OCI-LY3 (cell line): ENCODE measurements around the gene ATG3.
"Not testable (repeated sequence)": the region's sequence is repeated elsewhere in the genome, so short reads cannot be mapped to it uniquely, and the experiment has no call there.

ENCODE experiments used
- H2AFZ ChIP-seq: fragments of 200-600, 300-600 bp; shearing (Covaris generic); 2 replicates; pipeline ENCODE4 v1.6.0; 2014; ENCODE audit warnings: antibody characterized with exemption, low read depth, low read length
- H3K27ac ChIP-seq: fragments of 200-600, 300-600 bp; sonication (generic); 2 replicates; pipeline ENCODE4 v1.5.1; 2014; ENCODE audit warnings: mild to moderate bottlenecking, low read length, moderate library complexity, mixed read lengths
- H3K27me3 ChIP-seq: fragments of 200-600, 300-600 bp; sonication (generic); 2 replicates; pipeline ENCODE4 v1.6.1; 2014; ENCODE audit warnings: low read depth, low read length, mixed read lengths
- H3K36me3 ChIP-seq: fragments of 200-600, 300-600 bp; sonication (generic); replicated peaks from 2 replicates; pipeline ENCODE3; 2014; ENCODE audit warnings: low read depth, low read length, mixed read lengths
- H3K4me1 ChIP-seq: fragments of 300-600, 200-600 bp; sonication (generic); 2 replicates; pipeline ENCODE4 v1.6.1; 2014; ENCODE audit warnings: low read length, mixed read lengths
- H3K4me2 ChIP-seq: fragments of 200-600, 300-600 bp; sonication (generic); 2 replicates; pipeline ENCODE4 v1.6.1; 2014; ENCODE audit warnings: low read length, mixed read lengths
- H3K4me3 ChIP-seq: fragments of 300-600, 200-600 bp; sonication (generic); 2 replicates; pipeline ENCODE4 v1.5.1; 2014; ENCODE audit warnings: antibody characterized with exemption, mild to moderate bottlenecking, low read length, moderate library complexity
- H3K79me2 ChIP-seq: fragments of 300-600, 200-600 bp; shearing (Covaris generic); 2 replicates; pipeline ENCODE4 v1.6.1; 2014; ENCODE audit warnings: mild to moderate bottlenecking, low read length, mixed read lengths
- H3K9ac ChIP-seq: fragments of 300-600, 200-600 bp; shearing (Covaris generic); 2 replicates; pipeline ENCODE4 v1.6.0; 2014; ENCODE audit warnings: mild to moderate bottlenecking, low read length, moderate library complexity
- H3K9me3 ChIP-seq: fragments of 200-600, 300-600 bp; shearing (Covaris generic); 2 replicates; pipeline ENCODE4 v1.6.1; 2014; ENCODE audit warnings: low read length, mixed read lengths; ENCODE audit not compliant: insufficient read depth
- H4K20me1 ChIP-seq: fragments of 200-600, 300-600 bp; sonication (generic); 2 replicates; pipeline ENCODE4 v1.6.1; 2016; ENCODE audit warnings: low read length, mixed read lengths; ENCODE audit not compliant: insufficient read depth
- CTCF ChIP-seq: fragments of 200-600, 300-600 bp; sonication (generic); IDR thresholded peaks from 2 replicates; pipeline ENCODE4 v1.5.1; 2014; ENCODE audit warnings: antibody characterized with exemption, low read length, low read depth
- EZH2phosphoT487 ChIP-seq: fragments of 200-600 bp; shearing (Covaris generic); IDR thresholded peaks from 2 replicates; pipeline ENCODE4 v1.6.1; 2018; ENCODE audit warnings: antibody characterized with exemption, mixed run types, low read depth

Gene ATG3

GRCh38 chr3:112564940-112565305, 3.2 kb upstream of the ATG3 start:
- Histone ChIP-seq H3K9me3 (no peaks in the 10 kb centered on the region), H2AFZ (no peak overlapping the region), H3K27me3 (no peaks in the 10 kb centered on the region), H3K9ac (no peak overlapping the region), H3K4me2 (no peak overlapping the region), H3K4me1 (peaks cover 14% of the 10 kb centered on the region), H3K27ac (no peak overlapping the region), H4K20me1 (no peaks in the 10 kb centered on the region), H3K79me2 (peaks cover 23% of the 10 kb centered on the region), H3K4me3 (no peak overlapping the region), H3K36me3 (peaks cover 13% of the 10 kb centered on the region)
- TF ChIP-seq EZH2phosphoT487 = no peak
- TF ChIP-seq CTCF = no peak

- H3K4me3 ChIP-seq, H4K20me1 ChIP-seq, H3K4me2 ChIP-seq, H2AFZ ChIP-seq, H3K27me3 ChIP-seq, H3K9ac ChIP-seq, H3K9me3 ChIP-seq, H3K27ac ChIP-seq: not testable (repeated sequence)
- Histone ChIP-seq H3K36me3 (peaks cover 10% of the 10 kb centered on the region), H3K4me1 (peaks cover 20% of the 10 kb centered on the region), H3K79me2 (peaks cover 28% of the 10 kb centered on the region)
Measured at GRCh38 chr3:112564247-112564939, 2.6 kb upstream of the ATG3 start.

- H3K27ac ChIP-seq = peak overlapping the region; percentile 95
- H3K4me1 ChIP-seq = peaks cover 27% of the 10 kb centered on the region
Measured at GRCh38 chr3:112561484-112561733, 353 bp downstream of the ATG3 start.

GRCh38 chr3:112560721-112561483, 860 bp downstream of the ATG3 start:
- Histone ChIP-seq H3K4me1 (peaks cover 28% of the 10 kb centered on the region), H3K36me3 (peaks cover 11% of the 10 kb centered on the region), H3K9ac (peak overlapping the region; percentile 95), H3K4me2 (peak overlapping the region; percentile 87), H3K27ac (peak overlapping the region; percentile 95), H3K4me3 (peak overlapping the region; percentile 94), H3K27me3 (no peaks in the 10 kb centered on the region), H2AFZ (peak overlapping the region; percentile 71), H4K20me1 (no peaks in the 10 kb centered on the region), H3K9me3 (peaks cover 4% of the 10 kb centered on the region; the same call in 1 of the 2 replicates), H3K79me2 (peaks cover 54% of the 10 kb centered on the region)
- TF ChIP-seq EZH2phosphoT487 = no peak
- no peak for TF ChIP-seq CTCF

More at GRCh38 chr3:112561484-112561733, 353 bp downstream of the ATG3 start:
- Histone ChIP-seq H3K9me3 (peaks cover 4% of the 10 kb centered on the region; the same call in 1 of the 2 replicates), H3K9ac (peak overlapping the region; percentile 95), H2AFZ (peak overlapping the region; percentile 71; the same call in 1 of the 2 replicates), H3K36me3 (peaks cover 16% of the 10 kb centered on the region), H3K4me2 (peak overlapping the region; percentile 87), H3K4me3 (peak overlapping the region; percentile 94), H3K27me3 (no peaks in the 10 kb centered on the region), H4K20me1 (no peaks in the 10 kb centered on the region), H3K79me2 (peaks cover 52% of the 10 kb centered on the region)
- TF ChIP-seq EZH2phosphoT487 (no peak), CTCF (no peak)
